Measurements from ENCODE around the gene HOXC9.
A peak's percentile ranks its signal among the peaks of the same experiment; 100 is the strongest.

HOXC9 gene

DNA sequence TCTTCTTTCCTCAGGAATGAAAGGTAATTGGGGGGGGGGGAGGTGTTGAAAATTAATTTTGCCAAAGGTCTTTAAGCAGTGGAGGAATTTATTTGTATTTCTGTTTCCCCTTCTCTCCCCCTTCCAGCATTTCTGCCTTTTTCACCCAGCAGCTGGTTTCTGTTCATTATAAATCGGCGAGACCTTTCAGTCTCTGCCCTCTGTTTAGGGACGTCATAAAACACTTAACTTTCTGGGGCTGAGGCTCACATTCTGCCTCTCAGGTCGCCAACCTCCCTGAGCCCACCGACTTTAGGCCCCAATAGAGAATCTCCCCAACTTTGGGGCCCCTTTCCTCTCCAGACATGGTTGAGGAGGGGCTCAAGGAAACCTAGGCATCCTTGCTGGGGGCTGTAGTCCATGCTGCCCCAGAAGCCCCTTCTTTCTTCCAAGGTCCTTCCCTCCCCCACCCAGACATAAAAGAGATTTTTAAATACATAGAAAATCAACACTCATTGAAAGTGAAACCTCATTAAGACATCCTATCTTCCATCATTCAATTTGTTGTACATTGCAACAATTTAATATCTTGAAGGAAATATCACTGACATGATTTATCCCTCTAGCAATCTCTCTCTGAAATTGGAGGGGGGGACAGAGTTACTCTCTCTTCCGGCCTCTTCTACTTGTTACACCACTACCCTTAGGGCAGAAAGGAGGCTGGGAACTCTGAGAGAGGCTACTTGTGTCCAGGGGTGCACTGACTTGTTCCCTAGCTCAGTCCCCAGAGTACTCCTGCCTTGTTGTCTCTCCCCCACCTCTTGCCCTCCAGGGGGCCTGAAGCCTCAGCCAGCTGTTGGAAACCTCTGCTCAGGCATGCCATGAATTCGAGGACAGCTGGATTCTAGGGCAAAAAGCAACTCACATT lies 25.8 kb downstream of the HOXC9 start:
- TF ChIP-seq CTCF (IDR thresholded peaks at IDR 0.05): no peak
- Histone ChIP-seq H3K27ac (peak overlapping the region; percentile 35 to 98), H3K27me3 (no peaks in the 10 kb centered on the region), H3K4me3 (peak overlapping the region in 1 of 2 donors; percentile 12), H3K36me3 (peaks cover 0 to 11% (median 8%) of the 10 kb centered on the region in 3 donors), H3K4me1 (peaks cover 0 to 90% (median 62%) of the 10 kb centered on the region in 4 donors), H3K9me3 (no peaks in the 10 kb centered on the region)
- intact Hi-C loops (cut with DNase I; ENCODE audit: low total_unique reads): no loop called here
- DNase-seq: no peak

- TF ChIP-seq CTCF (IDR thresholded peaks at IDR 0.05): no peak
- no peak for DNase-seq
Observed at GRCh38 chr12:54026640-54027441, 26.9 kb downstream of the HOXC9 start.

GRCh38 chr12:54027442-54027786 lies 27.5 kb downstream of the HOXC9 start:
- no peak for TF ChIP-seq CTCF (IDR thresholded peaks at IDR 0.05)
- Histone ChIP-seq H3K4me1 (peaks cover 0 to 84% (median 57%) of the 10 kb centered on the region in 4 donors), H3K9me3 (no peaks in the 10 kb centered on the region), H3K36me3 (peaks cover 0 to 18% (median 16%) of the 10 kb centered on the region in 3 donors), H3K27ac (peak overlapping the region in 1 of 2 donors; percentile 98), H3K27me3 (no peaks in the 10 kb centered on the region), H3K4me3 (peak overlapping the region in 1 of 2 donors; percentile 4)
- intact Hi-C loops (cut with DNase I; ENCODE audit: low total_unique reads): no loop called here
- DNase-seq: no peak

More at GRCh38 chr12:54026640-54027441, 26.9 kb downstream of the HOXC9 start:
- H3K4me3 ChIP-seq: peak overlapping the region in 1 of 2 donors; percentile 4
- peaks cover 0 to 84% (median 58%) of the 10 kb centered on the region in 4 donors for H3K4me1 ChIP-seq
- H3K9me3 ChIP-seq: no peaks in the 10 kb centered on the region
- intact Hi-C loops (cut with DNase I; ENCODE audit: low total_unique reads): no loop called here
- no peaks in the 10 kb centered on the region for H3K27me3 ChIP-seq
- peaks cover 0 to 18% (median 16%) of the 10 kb centered on the region in 3 donors for H3K36me3 ChIP-seq
- H3K27ac ChIP-seq: peak overlapping the region; percentile 35 to 98

GRCh38 chr12:54028314-54029201 lies 28.6 kb downstream of the HOXC9 start, which contains the start of gene HOXC6:
HOXC6 (plus strand) TSS chr12:54028440; CDS start chr12:54028522, 82 bp downstream.
- H3K4me3 ChIP-seq: peak within 1 kb of the TSS; percentile 11 to 37

More at GRCh38 chr12:54028314-54029201, 28.6 kb downstream of the HOXC9 start, which contains the start of gene HOXC6:
- Histone ChIP-seq H3K4me1 (peaks cover 0 to 83% (median 63%) of the 10 kb centered on the region in 4 donors), H3K27ac (peak within 1 kb of the TSS in 1 of 2 donors; percentile 98), H3K27me3 (no peaks in the 10 kb centered on the region), H3K9me3 (no peaks in the 10 kb centered on the region), H3K36me3 (peaks cover 0 to 18% (median 16%) of the 10 kb centered on the region in 3 donors)
- DNase-seq: peak in 1 of 2 donors; percentile 40
- TF ChIP-seq CTCF (IDR thresholded peaks at IDR 0.05): no peak
- intact Hi-C loops (cut with DNase I; ENCODE audit: low total_unique reads): no loop called here

Data from tibial artery (tissue), 4 donors.